ENCODE data around the gene BDH1. TPM values are rescaled to one million over a fixed set of nuclear protein-coding genes. Genes with fewer than 3 reads are reported as not detected.
"Not testable (repeated sequence)": the region's sequence is repeated elsewhere in the genome, so short reads cannot be mapped to it uniquely, and the experiment has no call there.

The BDH1 gene
- total RNA-seq, 1 experiment from 2014 or later = 57.6 TPM

DNA sequence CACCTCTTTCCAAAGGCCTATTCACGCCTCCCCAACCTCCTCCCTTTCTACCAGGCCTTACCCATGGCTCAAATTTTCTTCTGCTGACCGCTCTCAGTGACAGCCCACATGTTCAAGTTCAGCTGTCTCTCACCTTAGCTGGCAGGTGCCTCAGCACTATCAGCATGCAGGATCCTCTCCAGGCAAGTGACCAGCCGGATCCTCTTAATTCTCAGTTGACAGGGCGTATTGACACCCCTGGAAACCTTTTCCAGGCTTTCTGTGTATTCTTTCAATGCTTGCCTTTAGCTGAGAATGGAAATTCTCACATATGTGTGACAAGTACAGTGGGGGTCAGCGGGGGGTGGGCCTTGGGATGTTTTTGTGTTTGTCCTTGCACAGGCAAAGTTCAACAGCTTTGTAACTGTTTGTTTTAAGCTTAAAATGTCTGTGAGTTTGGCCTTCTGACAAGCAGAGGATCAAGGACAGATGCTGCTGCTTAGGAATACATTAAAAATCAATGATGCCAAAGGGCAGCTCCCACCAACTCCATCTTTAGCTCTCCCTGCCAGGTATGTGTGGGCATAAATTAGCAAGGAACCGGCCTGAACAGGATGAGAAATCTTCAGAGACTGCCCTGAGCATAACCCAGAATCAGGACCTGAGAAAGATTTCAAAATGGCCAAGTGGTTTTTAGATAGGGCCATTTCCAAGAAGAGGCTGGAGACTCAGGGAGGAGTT, 17.4 kb upstream of the BDH1 start:
- CTCF ChIA-PET = no interaction called here
- no peaks in the 10 kb centered on the region for H3K9me3 ChIP-seq (ENCODE audit: low read depth, low read length, poor library complexity, severe bottlenecking)
- H3K36me3 ChIP-seq (ENCODE audit: insufficient read depth, low read length, poor library complexity, severe bottlenecking) = no peaks in the 10 kb centered on the region
- DNase-seq (ENCODE audit: low spot score) = no peak
- TF ChIP-seq, protein P1, sequence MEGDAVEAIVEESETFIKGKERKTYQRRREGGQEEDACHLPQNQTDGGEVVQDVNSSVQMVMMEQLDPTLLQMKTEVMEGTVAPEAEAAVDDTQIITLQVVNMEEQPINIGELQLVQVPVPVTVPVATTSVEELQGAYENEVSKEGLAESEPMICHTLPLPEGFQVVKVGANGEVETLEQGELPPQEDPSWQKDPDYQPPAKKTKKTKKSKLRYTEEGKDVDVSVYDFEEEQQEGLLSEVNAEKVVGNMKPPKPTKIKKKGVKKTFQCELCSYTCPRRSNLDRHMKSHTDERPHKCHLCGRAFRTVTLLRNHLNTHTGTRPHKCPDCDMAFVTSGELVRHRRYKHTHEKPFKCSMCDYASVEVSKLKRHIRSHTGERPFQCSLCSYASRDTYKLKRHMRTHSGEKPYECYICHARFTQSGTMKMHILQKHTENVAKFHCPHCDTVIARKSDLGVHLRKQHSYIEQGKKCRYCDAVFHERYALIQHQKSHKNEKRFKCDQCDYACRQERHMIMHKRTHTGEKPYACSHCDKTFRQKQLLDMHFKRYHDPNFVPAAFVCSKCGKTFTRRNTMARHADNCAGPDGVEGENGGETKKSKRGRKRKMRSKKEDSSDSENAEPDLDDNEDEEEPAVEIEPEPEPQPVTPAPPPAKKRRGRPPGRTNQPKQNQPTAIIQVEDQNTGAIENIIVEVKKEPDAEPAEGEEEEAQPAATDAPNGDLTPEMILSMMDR (conservative IDR thresholded peaks at IDR 0.05; ENCODE audit: low read depth, low read length) = no peak
- TF ChIP-seq EZH2 (IDR thresholded peaks at IDR 0.05; ENCODE audit: borderline replicate concordance, low read depth, low read length, poor library complexity, severe bottlenecking) = no peak
- no peak overlapping the region for H3K27ac ChIP-seq (ENCODE audit: low read depth, low read length, poor library complexity, severe bottlenecking)
- POLR2A ChIA-PET (ENCODE audit: low non-redundant PET) = no interaction called here
- BruUV-seq (replicated peaks) = no TSS peak
- no peaks in the 10 kb centered on the region for H3K4me1 ChIP-seq (ENCODE audit: insufficient read depth, low read length, poor library complexity, severe bottlenecking)
- intact Hi-C loops (cut with micrococcal nuclease; ENCODE audit: unreplicated experiment) = no loop called here
- H3K27me3 ChIP-seq (replicated peaks; ENCODE audit: insufficient read depth, low read depth, low read length, poor library complexity) = no peaks in the 10 kb centered on the region
- no peak overlapping the region for H3K4me3 ChIP-seq (ENCODE audit: low read depth, low read length, poor library complexity, severe bottlenecking)

DNA sequence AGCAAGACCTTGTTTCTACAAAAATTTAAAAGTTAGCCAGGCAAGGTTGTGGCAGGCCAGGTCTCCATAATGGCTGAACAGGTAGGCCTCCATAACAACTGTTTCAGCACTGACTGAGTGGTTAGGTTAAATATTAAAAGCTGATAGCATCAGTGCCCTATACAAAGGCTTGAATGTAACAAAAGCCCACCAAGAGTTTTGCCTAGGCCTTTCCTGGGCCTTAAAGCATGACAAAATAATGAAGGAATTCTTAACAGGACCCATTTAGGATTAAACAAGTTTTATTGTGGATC, 16.1 kb upstream of the BDH1 start:
- BruUV-seq (replicated peaks); H3K36me3 ChIP-seq (ENCODE audit: insufficient read depth, low read length, poor library complexity, severe bottlenecking); CTCF ChIA-PET; POLR2A ChIA-PET (ENCODE audit: low non-redundant PET); H3K4me1 ChIP-seq (ENCODE audit: insufficient read depth, low read length, poor library complexity, severe bottlenecking); H3K4me3 ChIP-seq (ENCODE audit: low read depth, low read length, poor library complexity, severe bottlenecking); H3K27ac ChIP-seq (ENCODE audit: low read depth, low read length, poor library complexity, severe bottlenecking); H3K27me3 ChIP-seq (replicated peaks; ENCODE audit: insufficient read depth, low read depth, low read length, poor library complexity); DNase-seq (ENCODE audit: low spot score); intact Hi-C loops (cut with micrococcal nuclease; ENCODE audit: unreplicated experiment); H3K9me3 ChIP-seq (ENCODE audit: low read depth, low read length, poor library complexity, severe bottlenecking): not testable (repeated sequence)

DNA sequence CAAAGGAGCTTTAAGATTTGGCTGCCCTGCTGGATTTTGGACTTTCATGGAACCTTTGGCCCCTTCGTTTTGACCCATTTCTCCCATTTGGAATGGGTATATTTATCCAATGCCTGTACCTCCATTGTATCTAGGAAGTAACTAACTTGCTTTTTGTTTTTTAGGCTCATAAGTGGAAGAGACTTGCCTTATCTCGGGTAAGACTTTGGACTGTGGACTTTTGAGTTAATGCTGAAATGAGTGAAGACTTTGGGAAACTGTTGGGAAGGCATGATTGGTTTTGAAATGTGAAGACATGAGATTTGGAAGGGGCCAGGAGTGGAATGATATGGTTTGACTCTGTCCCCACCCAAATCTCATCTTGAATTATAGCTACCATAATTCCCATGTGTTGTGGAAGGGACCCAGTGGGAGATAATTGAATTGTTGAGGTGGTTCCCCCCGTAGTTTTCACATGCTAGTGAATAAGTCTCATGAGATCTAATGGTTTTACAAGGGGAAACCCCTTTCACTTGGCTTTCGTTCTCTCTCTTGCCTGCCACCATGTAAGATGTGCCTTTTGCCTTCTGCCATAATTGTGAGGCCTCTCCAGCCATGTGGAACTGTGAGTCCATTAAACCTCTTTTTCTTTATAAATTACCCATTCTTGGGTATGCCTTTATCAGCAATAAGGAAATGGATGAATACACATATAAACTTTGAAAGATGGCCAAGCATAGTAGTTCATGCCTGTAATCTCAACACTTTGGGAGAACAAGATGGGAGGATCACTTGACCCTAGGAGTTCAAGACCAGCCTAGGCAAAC, 15.5 kb upstream of the BDH1 start:
- H3K27me3 ChIP-seq (replicated peaks; ENCODE audit: insufficient read depth, low read depth, low read length, poor library complexity); H3K27ac ChIP-seq (ENCODE audit: low read depth, low read length, poor library complexity, severe bottlenecking); intact Hi-C loops (cut with micrococcal nuclease; ENCODE audit: unreplicated experiment); BruUV-seq (replicated peaks); H3K36me3 ChIP-seq (ENCODE audit: insufficient read depth, low read length, poor library complexity, severe bottlenecking); H3K4me3 ChIP-seq (ENCODE audit: low read depth, low read length, poor library complexity, severe bottlenecking); DNase-seq (ENCODE audit: low spot score); H3K4me1 ChIP-seq (ENCODE audit: insufficient read depth, low read length, poor library complexity, severe bottlenecking); CTCF ChIA-PET; POLR2A ChIA-PET (ENCODE audit: low non-redundant PET); H3K9me3 ChIP-seq (ENCODE audit: low read depth, low read length, poor library complexity, severe bottlenecking): not testable (repeated sequence)

DNA sequence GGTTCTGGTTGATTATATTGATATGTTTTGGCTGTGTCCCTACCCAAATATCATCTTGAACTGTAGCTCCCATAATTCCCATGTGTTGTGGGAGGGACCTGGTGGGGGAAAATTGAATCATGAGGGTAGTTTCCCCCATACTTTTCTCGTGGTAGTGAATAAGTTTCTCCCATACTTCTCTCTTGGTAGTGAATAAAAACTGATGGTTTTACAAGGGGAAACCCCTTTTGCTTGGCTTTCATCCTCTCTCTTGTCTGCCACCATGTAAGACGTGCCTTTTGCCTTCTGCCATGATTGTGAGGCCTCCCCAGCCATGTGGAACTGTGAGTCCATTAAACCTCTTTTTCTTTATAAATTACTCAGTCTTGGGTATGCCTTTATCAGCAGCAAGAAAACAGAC, 13.7 kb upstream of the BDH1 start:
- POLR2A ChIA-PET (ENCODE audit: low non-redundant PET); BruUV-seq (replicated peaks); H3K27ac ChIP-seq (ENCODE audit: low read depth, low read length, poor library complexity, severe bottlenecking); H3K36me3 ChIP-seq (ENCODE audit: insufficient read depth, low read length, poor library complexity, severe bottlenecking); DNase-seq (ENCODE audit: low spot score); CTCF ChIA-PET; H3K4me3 ChIP-seq (ENCODE audit: low read depth, low read length, poor library complexity, severe bottlenecking); intact Hi-C loops (cut with micrococcal nuclease; ENCODE audit: unreplicated experiment); H3K27me3 ChIP-seq (replicated peaks; ENCODE audit: insufficient read depth, low read depth, low read length, poor library complexity); H3K4me1 ChIP-seq (ENCODE audit: insufficient read depth, low read length, poor library complexity, severe bottlenecking): not testable (repeated sequence)
- peaks cover 14% of the 10 kb centered on the region for H3K9me3 ChIP-seq (ENCODE audit: low read depth, low read length, poor library complexity, severe bottlenecking)

Data from A673 (cell line).